H1 (cell line): ENCODE data around the gene GSG1L. TPM values are rescaled to one million over a fixed set of nuclear protein-coding genes. Genes with fewer than 3 reads are reported as not detected.

Experiments
- ASH2L ChIP-seq: fragments of 200-600, 300-600 bp; sonication (generic); IDR thresholded peaks from one replicate; pipeline ENCODE4 v1.7.1; 2017; ENCODE audit warnings: low read length
- BRCA1 ChIP-seq: IDR thresholded peaks from 2 replicates; pipeline ENCODE4 v1.6.1; 2012; ENCODE audit warnings: low read depth, low read length, improper control_type of control experiment
- FOSL1 ChIP-seq: IDR thresholded peaks from 2 replicates; pipeline ENCODE4 v1.6.1; 2011; ENCODE audit warnings: mild to moderate bottlenecking, low read depth, low read length, moderate library complexity; ENCODE audit not compliant: insufficient read depth
- TAF7 ChIP-seq: optimal IDR thresholded peaks from 2 replicates; pipeline ENCODE3; 2011; ENCODE audit warnings: low read depth, mild to moderate bottlenecking, inconsistent platforms, low read length, moderate library complexity, borderline replicate concordance
- TCF12 ChIP-seq: IDR thresholded peaks from 2 replicates; pipeline ENCODE4 v1.6.1; 2011; ENCODE audit warnings: low read depth, mild to moderate bottlenecking, low read length
- polyA plus RNA-seq, 7 experiments: library from polyadenylated mRNA; depleted of rRNA in 3 of 7; stranded (reverse) in 5 of 7; unstranded in 2 of 7; fragments of >200 nt in 5 of 7; fragments of 200-250 nt in 2 of 7; gene quantifications; 1 replicate in 5 of 7; 2 replicates in 1 of 7; 4 replicates in 1 of 7; pipeline versions ENCODE4 v1.2.1 to v1.2.3, GENCODE V29; 2011 to 2013; ENCODE audit warnings: missing spikeins in 2 of 7, mixed read lengths in 2 of 7
- total RNA-seq: library from RNA; stranded (reverse); fragmentation: NEBNext Ultra II Directional; extraction: Animal tissue kit (Norgen Biotek cat#: 25700); gene quantifications from 2 replicates; pipeline ENCODE4 v1.2.1, GENCODE V29; 2021
- TF ChIP-seq, protein P1 (sequence below): IDR thresholded peaks from 2 replicates; pipeline ENCODE4 v1.6.1; 2012; ENCODE audit warnings: inconsistent platforms

GSG1L gene
- total and polyA plus RNA-seq, 2 of the 8 experiments (the other 6 are each of a cell fraction or from before 2014, with no cell fraction given): 0.71 to 1.1 TPM

- TF ChIP-seq, protein P1, sequence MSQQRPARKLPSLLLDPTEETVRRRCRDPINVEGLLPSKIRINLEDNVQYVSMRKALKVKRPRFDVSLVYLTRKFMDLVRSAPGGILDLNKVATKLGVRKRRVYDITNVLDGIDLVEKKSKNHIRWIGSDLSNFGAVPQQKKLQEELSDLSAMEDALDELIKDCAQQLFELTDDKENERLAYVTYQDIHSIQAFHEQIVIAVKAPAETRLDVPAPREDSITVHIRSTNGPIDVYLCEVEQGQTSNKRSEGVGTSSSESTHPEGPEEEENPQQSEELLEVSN: no peak
- TF ChIP-seq TCF12 (no peak), BRCA1 (no peak), ASH2L (no peak), TAF7 (no peak), FOSL1 (no peak)
These were observed 71.6 kb downstream of the GSG1L start (continued) for GRCh38 chr16:27991876-27992275.
